HFF-Myc (cell line): Measurements from ENCODE around the gene CNPPD1.

Experiments
- DNase-seq: peaks from one replicate; pipeline ENCODE4 v3.0.0-alpha.2; 2011; ENCODE audit warnings: low read depth; ENCODE audit errors: extremely low read depth
- H3K4me3 ChIP-seq: replicated peaks from 2 replicates; pipeline ENCODE4 v1.5.1; 2011; ENCODE audit warnings: low read depth, mild to moderate bottlenecking, control low read depth, low read length
- CTCF ChIP-seq: IDR thresholded peaks from 2 replicates; pipeline ENCODE4 v1.5.1; 2012; ENCODE audit warnings: mild to moderate bottlenecking, low read depth, low read length, control low read depth; ENCODE audit errors: missing control alignments

Gene CNPPD1

DNA sequence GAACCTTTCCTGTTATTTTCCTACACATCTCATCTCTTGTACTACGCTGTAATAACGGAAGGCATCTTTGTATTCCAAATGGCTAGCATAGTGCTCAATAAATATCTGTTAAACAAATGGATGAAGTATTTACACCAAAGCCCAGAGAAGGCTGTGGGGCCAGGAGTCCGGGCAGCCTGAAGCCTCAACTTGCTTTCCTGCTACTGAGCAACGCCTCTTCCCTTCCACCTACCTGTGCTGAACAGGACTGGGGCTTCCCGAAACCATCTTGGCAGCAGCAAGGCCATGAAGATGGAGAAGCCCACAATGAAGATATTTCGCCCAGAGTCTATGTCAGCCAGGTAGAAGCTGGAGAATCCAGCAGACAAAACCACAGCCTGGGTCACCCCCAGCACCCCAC is 13.6 kb downstream of the CNPPD1 start:
- DNase-seq: no peak
- no peak overlapping the region for H3K4me3 ChIP-seq
- no peak for TF ChIP-seq CTCF

DNA sequence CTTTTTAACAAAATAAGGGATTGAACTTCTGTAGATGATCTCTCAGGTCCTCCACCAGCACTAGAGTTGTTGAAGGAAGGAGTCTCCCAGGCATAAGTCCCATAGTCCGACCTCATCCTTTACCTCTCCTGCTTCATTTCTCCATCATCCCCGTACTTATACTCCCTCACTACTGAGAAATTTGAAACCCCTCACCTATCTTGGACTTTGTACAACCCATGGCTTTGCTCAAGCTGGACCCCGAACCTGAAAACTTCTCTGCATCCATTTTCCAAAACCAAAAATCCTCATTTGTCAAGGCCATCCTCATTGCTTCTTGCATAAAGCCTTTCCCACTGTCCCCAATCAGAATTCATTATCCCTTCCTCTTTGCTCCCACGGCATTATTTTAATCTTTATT is 15.6 kb downstream of the CNPPD1 start:
- DNase-seq: no peak
- H3K4me3 ChIP-seq: peak overlapping the region; percentile 57
- TF ChIP-seq CTCF: no peak

DNA sequence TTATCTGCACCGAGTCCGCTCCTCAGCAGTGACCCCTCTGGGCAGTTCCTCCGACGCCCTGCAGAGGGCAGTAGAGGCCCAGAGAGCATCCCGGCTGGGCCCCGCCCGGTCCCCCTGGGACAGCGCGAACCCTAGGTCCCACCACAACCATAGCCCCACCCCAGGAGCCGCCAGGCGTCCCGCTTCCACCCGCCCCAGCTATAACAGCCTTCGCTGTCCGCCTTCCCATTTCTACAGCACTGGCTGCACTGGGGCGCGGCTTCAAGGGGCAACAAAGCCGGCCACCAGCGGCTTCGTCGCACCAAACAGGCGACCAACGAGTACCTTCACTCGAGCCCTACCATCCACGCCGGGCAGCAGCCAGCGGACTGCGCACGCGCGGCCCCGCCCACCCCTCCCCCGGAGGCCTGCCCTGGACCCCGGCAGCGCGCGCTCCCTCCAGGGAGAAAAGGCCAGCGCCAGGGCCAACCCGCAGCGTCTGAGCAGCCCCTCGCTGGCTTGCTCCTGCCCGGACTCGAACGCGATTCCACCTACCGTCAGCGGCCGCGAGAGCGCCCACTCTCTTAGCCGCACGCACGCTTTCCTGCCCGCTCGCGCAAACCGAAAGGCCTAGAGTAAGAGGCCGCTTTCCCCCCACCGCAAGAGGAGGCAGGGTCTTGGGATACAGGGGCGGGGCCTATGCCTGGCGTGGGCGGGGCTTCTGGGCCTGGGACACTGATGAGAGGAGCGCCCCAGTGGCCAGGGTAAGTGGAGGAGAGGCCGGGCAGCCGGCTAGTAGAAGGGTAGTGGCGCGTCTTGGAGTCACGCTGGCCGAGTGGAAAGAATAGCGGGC is 16.3 kb downstream of the CNPPD1 start, which contains the start of gene NHEJ1:
Gene NHEJ1 (minus strand): TSS at position 630 of the 832 bp plus-strand sequence. CDS start 2,453 bp downstream, outside the sequence.
- TF ChIP-seq CTCF: peak; percentile 96
- H3K4me3 ChIP-seq: peak within 1 kb of the TSS; percentile 57
- DNase-seq: peak; percentile 62

GRCh38 chr2:219159771-219160185 is 16.9 kb downstream of the CNPPD1 start:
- DNase-seq: no peak
- no peak for TF ChIP-seq CTCF
- peak overlapping the region; percentile 57 for H3K4me3 ChIP-seq

- no peak for DNase-seq
- no peak overlapping the region for H3K4me3 ChIP-seq
- TF ChIP-seq CTCF: no peak
Measured at GRCh38 chr2:219158586-219158985, 18.1 kb downstream of the CNPPD1 start.

- no peak for TF ChIP-seq CTCF
- DNase-seq: no peak
Measured at GRCh38 chr2:219158025-219158424, 18.7 kb downstream of the CNPPD1 start.

DNA sequence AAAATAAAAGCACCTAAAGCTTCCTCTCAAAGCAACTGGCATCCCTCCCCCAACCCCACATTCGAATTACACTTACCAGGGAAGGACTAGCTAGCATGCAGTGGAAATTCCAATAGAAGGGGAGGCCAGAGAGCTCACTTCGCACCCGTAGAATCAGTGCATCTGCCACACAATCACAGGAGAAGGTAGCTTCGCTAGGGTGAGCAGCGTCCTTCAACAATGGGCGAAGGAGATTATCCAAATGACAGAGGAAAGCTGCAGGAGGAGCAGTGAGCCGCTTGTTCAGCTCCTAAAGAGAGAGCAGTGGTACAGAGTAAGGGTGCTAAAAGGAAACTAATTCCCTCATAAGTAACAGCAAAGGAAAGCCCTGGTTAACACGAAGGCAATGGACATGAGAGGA is 19.3 kb downstream of the CNPPD1 start:
- H3K4me3 ChIP-seq: no peak overlapping the region
- TF ChIP-seq CTCF: no peak
- no peak for DNase-seq

More at GRCh38 chr2:219158025-219158424, 18.7 kb downstream of the CNPPD1 start:
- H3K4me3 ChIP-seq: no peak overlapping the region
